T-cell (primary cell): Measurements from ENCODE around the gene ARL4A. TPM values are rescaled to one million over a fixed set of nuclear protein-coding genes. Genes with fewer than 3 reads are reported as not detected.
"Not testable (repeated sequence)": the region's sequence is repeated elsewhere in the genome, so short reads cannot be mapped to it uniquely, and the experiment has no call there.

ENCODE experiments used
- ATAC-seq, 4 experiments: fragments of 200-7000 bp in 3 of 4; fragments of 150-1000 bp in 1 of 4; cut with Tn5 transposase; replicated peaks in 1 of 4; 1 replicate in 3 of 4; 2 replicates in 1 of 4; pipeline ENCODE4 v1.10.0; 2021; ENCODE audit warnings: moderate library complexity in 3 of 4, mild to moderate bottlenecking in 2 of 4, moderate number of reproducible peaks in 1 of 4
- CTCF ChIA-PET, 2 donors: fragments of 300-600 bp; sonication (Branson Sonifier 250); formaldehyde crosslinking; loops; one replicate each; lab custom pipeline; 2022; ENCODE audit warnings: antibody characterized with exemption in 2 of 2; lab: Charles Lee
- POLR2A ChIA-PET, 2 donors: fragments of 300-600 bp; sonication (Branson Sonifier 250); formaldehyde crosslinking; loops; one replicate each; lab custom pipeline; 2022; ENCODE audit warnings: antibody characterized with exemption in 2 of 2; lab: Charles Lee
- DNase-seq, 35 experiments: peaks; one replicate each; pipeline versions ENCODE4 v3.0.0 to v3.0.0-alpha.2; 2013 to 2023
- H3K27ac ChIP-seq: one replicate; pipeline ENCODE4 v1.5.1; 2013; ENCODE audit warnings: low read length
- H3K27me3 ChIP-seq, 2 experiments: replicated peaks in 1 of 2; 1 replicate in 1 of 2; 2 replicates in 1 of 2; pipeline versions ENCODE4 v1.6.1 to v1.7.0; 2013; ENCODE audit warnings: low read length in 1 of 2, mixed read lengths in 1 of 2; ENCODE audit not compliant: control insufficient read depth in 2 of 2, insufficient read depth in 2 of 2; ENCODE audit errors: extremely low read depth in 1 of 2
- H3K36me3 ChIP-seq, 2 donors: 1 replicate in 1 of 2; 2 replicates in 1 of 2; pipeline versions ENCODE4 v1.6.1 to v1.7.0; 2013; ENCODE audit warnings: low read length in 1 of 2; ENCODE audit not compliant: control insufficient read depth in 2 of 2, insufficient read depth in 1 of 2; ENCODE audit errors: extremely low read depth in 1 of 2
- H3K4me1 ChIP-seq, 2 experiments: 1 replicate in 1 of 2; 2 replicates in 1 of 2; pipeline versions ENCODE4 v1.6.1 to v1.7.0; 2013; ENCODE audit warnings: low read length in 2 of 2, mixed read lengths in 1 of 2; ENCODE audit not compliant: insufficient read depth in 2 of 2, control insufficient read depth in 1 of 2; ENCODE audit errors: extremely low read depth in 1 of 2
- H3K4me3 ChIP-seq, 2 donors: 1 replicate in 1 of 2; 2 replicates in 1 of 2; pipeline versions ENCODE4 v1.5.1 to v1.7.0; 2013; ENCODE audit warnings: mild to moderate bottlenecking in 2 of 2, low read length in 1 of 2, moderate library complexity in 1 of 2; ENCODE audit not compliant: control insufficient read depth in 1 of 2; ENCODE audit errors: extremely low read depth in 1 of 2
- H3K9me3 ChIP-seq: 2 replicates; pipeline ENCODE4 v1.7.0; 2013
- H3K27ac Mint-ChIP-seq, 2 donors: one replicate each; pipeline ENCODE4 v1.8.0; 2020 to 2021; ENCODE audit warnings: mild to moderate bottlenecking in 2 of 2, mixed read lengths in 2 of 2
- H3K27me3 Mint-ChIP-seq, 2 donors: one replicate each; pipeline ENCODE4 v1.8.0; 2021 to 2022; ENCODE audit warnings: mixed read lengths in 2 of 2
- H3K36me3 Mint-ChIP-seq: one replicate; pipeline ENCODE4 v1.8.0; 2021; ENCODE audit warnings: mixed read lengths
- H3K4me1 Mint-ChIP-seq, 3 donors: one replicate each; pipeline ENCODE4 v1.8.0; 2020 to 2022; ENCODE audit warnings: mixed read lengths in 3 of 3, mild to moderate bottlenecking in 1 of 3
- H3K4me3 Mint-ChIP-seq, 3 donors: one replicate each; pipeline ENCODE4 v1.8.0; 2020 to 2022; ENCODE audit warnings: mild to moderate bottlenecking in 3 of 3, mixed read lengths in 3 of 3, moderate library complexity in 3 of 3
- H3K9me3 Mint-ChIP-seq, 3 donors: one replicate each; pipeline ENCODE4 v1.8.0; 2020 to 2022; ENCODE audit warnings: mixed read lengths in 3 of 3
- WGBS: methylation state at CpG from one replicate; pipeline ENCODE4 v1.1.5; 2013; ENCODE audit warnings: missing lambda C conversion rate; ENCODE audit not compliant: insufficient coverage; 5-methylcytosine and 5-hydroxymethylcytosine counted together
- total RNA-seq, 35 experiments: library from RNA in 6 of 35; stranded (reverse) in 6 of 35; fragments of 120-200 nt in 1 of 35; gene quantifications; one replicate each; pipeline versions ENCODE4 v1.2.1 to v1.2.4 and lab custom pipeline; 2013 to 2026

ARL4A gene
- total RNA-seq, 5 donors from 2014 or later (not counting 1 experiment from before 2014, with no cell fraction given) = 7.0 to 98.2 (median 13.6) TPM

DNA sequence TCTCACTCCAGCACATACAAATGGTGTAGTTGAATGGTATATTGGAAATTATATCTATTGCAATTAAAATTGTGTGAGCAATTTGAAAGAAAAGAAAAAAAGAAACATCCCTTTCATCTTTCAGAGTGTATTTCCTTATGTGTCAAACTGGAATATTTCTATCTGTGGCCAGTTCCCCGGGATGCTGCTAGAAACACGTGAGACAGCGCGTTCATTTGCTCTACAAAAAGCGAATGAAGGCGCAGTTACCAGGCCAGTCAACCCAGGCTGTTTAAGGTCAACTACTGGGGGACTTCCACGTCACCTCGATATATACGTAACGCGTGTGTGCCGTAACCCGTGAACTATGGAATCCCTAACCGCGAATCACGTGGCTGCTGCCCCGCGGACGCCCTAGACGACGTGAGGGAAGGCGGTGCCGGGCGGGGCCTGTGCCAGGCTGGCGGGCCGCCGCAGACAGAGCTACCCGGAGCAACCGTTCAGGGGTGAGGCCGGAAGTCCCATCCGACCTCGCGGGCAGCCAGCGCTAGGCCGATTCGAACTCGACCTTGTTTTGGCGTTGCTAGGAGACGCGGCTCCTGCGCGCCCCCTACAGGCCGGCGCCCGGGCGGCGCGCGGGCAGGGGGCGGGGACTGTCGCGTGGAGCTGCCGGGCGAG is 1.1 kb upstream of the ARL4A start:
- Mint-ChIP-seq H3K27me3 (no peaks in the 10 kb centered on the region), H3K27ac (peak overlapping the region; percentile 93 to 95), H3K36me3 (peaks cover 3% of the 10 kb centered on the region), H3K9me3 (no peaks in the 10 kb centered on the region), H3K4me1 (peaks cover 33 to 44% (median 41%) of the 10 kb centered on the region in 3 donors), H3K4me3 (peak overlapping the region; percentile 93 to 95 (median 95))
- H3K4me3 ChIP-seq = peak overlapping the region; percentile 82 to 87
- ChIA-PET CTCF (interaction anchor here (0.5 to 3.0 kb wide), 11 partner anchors 10 to 561 kb away, joined by 3 to 17 read pairs (median 6); partner anchors contain the start of gene TMEM106B (in 1 of the 2)), POLR2A (interaction anchor here in 1 of 2 donors (0.5 to 2.3 kb wide), 4 partner anchors 10 to 380 kb away, joined by 3 to 18 read pairs (median 7); no protein-coding TSS in a partner anchor)
- H3K36me3 ChIP-seq = no peaks in the 10 kb centered on the region
- ATAC-seq = peak; percentile 79 to 85 (median 83)
- peak; percentile 91 to 99 (median 96) for DNase-seq
- no peaks in the 10 kb centered on the region for H3K9me3 ChIP-seq
- H3K27me3 ChIP-seq = no peaks in the 10 kb centered on the region
- WGBS = 2% methylated on average over 50 of the region's 54 CpGs
- H3K4me1 ChIP-seq = peaks cover 4 to 7% of the 10 kb centered on the region in 2 experiments
- peak overlapping the region; percentile 97 for H3K27ac ChIP-seq

DNA sequence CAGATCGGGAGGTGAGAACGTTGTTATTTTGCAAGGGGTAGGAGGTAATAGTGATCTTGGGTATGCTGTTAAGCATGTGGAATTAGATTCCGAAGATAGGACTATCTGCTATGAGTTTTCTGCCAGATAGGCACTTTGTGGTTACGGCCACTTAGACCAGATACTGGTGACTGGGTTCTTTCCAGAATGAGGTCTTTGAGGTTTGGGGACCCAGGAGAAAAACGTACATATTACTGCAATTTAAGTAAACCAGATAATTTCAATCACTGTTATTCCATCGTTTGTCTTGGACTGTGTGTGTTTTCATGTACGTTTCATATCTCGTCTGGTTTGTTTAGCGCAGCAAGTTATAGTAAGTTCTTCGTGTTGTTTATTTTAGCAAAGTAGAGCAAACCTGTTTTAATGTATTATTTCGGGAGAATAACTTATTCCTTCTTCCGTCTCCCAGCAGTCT is 312 bp downstream of the ARL4A start:
- no peak for ATAC-seq

DNA sequence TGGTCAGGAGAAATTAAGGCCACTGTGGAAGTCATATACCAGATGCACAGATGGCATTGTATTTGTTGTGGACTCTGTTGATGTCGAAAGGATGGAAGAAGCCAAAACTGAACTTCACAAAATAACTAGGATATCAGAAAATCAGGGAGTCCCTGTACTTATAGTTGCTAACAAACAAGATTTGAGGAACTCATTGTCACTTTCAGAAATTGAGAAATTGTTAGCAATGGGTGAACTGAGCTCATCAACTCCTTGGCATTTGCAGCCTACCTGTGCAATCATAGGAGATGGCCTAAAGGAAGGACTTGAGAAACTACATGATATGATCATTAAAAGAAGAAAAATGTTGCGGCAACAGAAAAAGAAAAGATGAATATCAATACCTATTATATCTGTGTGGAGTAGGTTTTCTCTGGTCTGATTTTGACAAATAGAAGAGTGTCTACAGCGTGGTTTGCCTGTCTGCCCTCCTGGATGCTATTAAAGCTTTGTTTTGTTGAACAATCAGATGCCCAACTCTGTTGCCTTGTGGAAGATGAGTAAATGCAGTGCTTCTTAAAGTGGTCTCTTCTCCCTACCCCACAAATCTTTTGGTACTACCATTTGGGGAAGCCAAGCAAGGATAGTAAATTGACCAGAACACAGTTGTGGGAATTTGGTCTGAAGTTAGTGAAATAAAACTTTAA is 1.2 kb downstream of the ARL4A start:
- H3K27ac Mint-ChIP-seq, H3K9me3 ChIP-seq, H3K9me3 Mint-ChIP-seq, H3K36me3 Mint-ChIP-seq, H3K27me3 ChIP-seq, ATAC-seq, H3K36me3 ChIP-seq, H3K27me3 Mint-ChIP-seq, H3K4me3 ChIP-seq, DNase-seq, H3K27ac ChIP-seq, H3K4me1 ChIP-seq: not testable (repeated sequence)
- peak overlapping the region; percentile 93 to 95 (median 95) for H3K4me3 Mint-ChIP-seq
- peaks cover 39 to 55% (median 41%) of the 10 kb centered on the region in 3 donors for H3K4me1 Mint-ChIP-seq
- ChIA-PET CTCF (interaction anchor here in 1 of 2 donors (1.1 to 3.0 kb wide), 2 partner anchors 13 to 14 kb away, joined by 3 to 17 read pairs; no protein-coding TSS in a partner anchor), POLR2A (interaction anchor here in 1 of 2 donors (1.4 kb wide), 1 partner anchor 13 kb away, joined by 5 read pairs; no protein-coding TSS in a partner anchor)
- WGBS = no CpG with 5 or more reads among the region's 3 CpGs

More for the DNA sequence above, 312 bp downstream of the ARL4A start:
- H3K27ac Mint-ChIP-seq = peak overlapping the region; percentile 93 to 95
- H3K4me1 ChIP-seq = peaks cover 4 to 7% of the 10 kb centered on the region in 2 experiments
- peak overlapping the region; percentile 93 to 95 (median 95) for H3K4me3 Mint-ChIP-seq
- H3K27me3 Mint-ChIP-seq = no peaks in the 10 kb centered on the region
- no peaks in the 10 kb centered on the region for H3K27me3 ChIP-seq
- DNase-seq = no peak
- CTCF ChIA-PET = interaction anchor here (0.7 to 3.0 kb wide), 8 partner anchors 9 to 52 kb away, joined by 3 to 17 read pairs (median 8); no protein-coding TSS in a partner anchor
- H3K9me3 Mint-ChIP-seq = no peaks in the 10 kb centered on the region
- peak overlapping the region; percentile 97 for H3K27ac ChIP-seq
- peak overlapping the region; percentile 82 to 87 for H3K4me3 ChIP-seq
- 29% methylated on average over 8 of the region's 12 CpGs for WGBS
- POLR2A ChIA-PET = interaction anchor here (0.5 to 2.3 kb wide), 7 partner anchors 8 to 1455 kb away, joined by 3 to 18 read pairs (median 4); no protein-coding TSS in a partner anchor
- H3K4me1 Mint-ChIP-seq = peaks cover 36 to 49% (median 41%) of the 10 kb centered on the region in 3 donors
- no peaks in the 10 kb centered on the region for H3K36me3 ChIP-seq
- H3K36me3 Mint-ChIP-seq = peaks cover 3% of the 10 kb centered on the region
- H3K9me3 ChIP-seq = no peaks in the 10 kb centered on the region

DNA sequence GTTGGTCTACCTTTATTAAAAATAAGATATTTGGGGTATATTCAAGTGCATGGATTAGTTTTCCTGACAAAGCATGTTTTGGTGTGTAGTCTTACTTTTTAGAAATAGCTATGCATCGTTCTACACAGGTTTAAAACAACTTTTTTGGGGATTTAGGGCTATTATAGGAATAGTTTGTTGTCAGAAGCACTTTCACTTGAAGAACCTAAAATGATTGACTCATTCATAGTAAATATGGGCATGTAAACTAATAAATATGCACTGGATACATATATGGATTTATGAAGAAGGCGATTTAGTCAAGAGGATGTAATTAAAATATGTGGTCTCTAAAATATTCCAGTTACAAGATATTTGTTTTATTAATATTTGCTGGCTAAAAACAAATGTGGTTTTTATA is 2.0 kb downstream of the ARL4A start:
- Mint-ChIP-seq H3K27ac (no peak overlapping the region), H3K9me3 (no peaks in the 10 kb centered on the region), H3K4me1 (peaks cover 39 to 58% (median 41%) of the 10 kb centered on the region in 3 donors), H3K36me3 (peaks cover 3% of the 10 kb centered on the region), H3K27me3 (no peaks in the 10 kb centered on the region), H3K4me3 (no peak overlapping the region)
- ATAC-seq = no peak
- H3K4me3 ChIP-seq = no peak overlapping the region
- ChIA-PET POLR2A (interaction anchor here (0.6 to 1.6 kb wide), 8 partner anchors 10 to 659 kb away, joined by 3 to 14 read pairs (median 5); no protein-coding TSS in a partner anchor), CTCF (interaction anchor here in 1 of 2 donors (0.6 to 1.1 kb wide), 4 partner anchors 14 to 202 kb away, joined by 3 read pairs; no protein-coding TSS in a partner anchor)
- no peaks in the 10 kb centered on the region for H3K36me3 ChIP-seq
- H3K9me3 ChIP-seq = no peaks in the 10 kb centered on the region
- no CpG with 5 or more reads among the region's 2 CpGs for WGBS
- peaks cover 4 to 7% of the 10 kb centered on the region in 2 experiments for H3K4me1 ChIP-seq
- no peak for DNase-seq
- H3K27ac ChIP-seq = no peak overlapping the region
- no peaks in the 10 kb centered on the region for H3K27me3 ChIP-seq

DNA sequence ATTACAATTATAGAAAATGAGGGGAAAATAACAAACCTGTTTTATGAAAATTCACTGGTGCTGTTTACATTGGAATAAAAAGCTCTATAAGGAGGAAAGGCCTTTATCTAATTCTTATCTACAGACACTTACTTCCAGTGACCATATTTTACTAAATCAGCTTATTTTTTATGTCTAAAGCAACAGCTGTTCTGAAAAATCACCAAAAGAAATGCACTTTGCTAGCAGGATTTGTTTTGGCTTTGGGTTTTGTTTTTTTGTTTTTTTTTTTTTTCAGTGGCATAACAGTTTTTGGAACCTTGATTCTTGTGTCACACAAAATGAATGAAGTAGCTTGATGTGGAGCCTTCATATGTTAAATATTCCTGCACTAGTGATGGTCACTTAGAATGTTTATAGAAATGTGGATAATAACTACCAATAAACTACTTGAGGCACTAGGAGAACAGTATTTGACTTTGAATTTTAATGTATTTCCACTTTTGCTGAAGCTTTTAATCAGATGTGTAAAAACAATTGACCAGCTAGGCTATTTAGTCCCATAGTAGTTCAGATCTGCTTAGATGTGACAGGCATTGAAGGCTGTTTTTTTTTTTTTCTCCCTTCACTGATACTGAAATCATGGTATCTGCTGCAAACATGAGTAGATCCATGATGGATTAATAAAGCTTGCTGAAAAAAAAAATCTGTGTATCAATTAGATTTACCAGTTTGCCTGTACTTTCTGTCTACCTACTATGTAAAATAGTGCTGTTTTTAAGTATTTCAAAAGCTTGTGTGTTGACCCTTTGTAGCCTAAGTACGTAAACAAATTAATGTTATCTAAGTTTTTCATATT is 2.8 kb downstream of the ARL4A start:
- Histone ChIP-seq H3K4me1 (peaks cover 4 to 7% of the 10 kb centered on the region in 2 experiments), H3K4me3 (no peak overlapping the region), H3K9me3 (no peaks in the 10 kb centered on the region), H3K27me3 (no peaks in the 10 kb centered on the region), H3K36me3 (no peaks in the 10 kb centered on the region), H3K27ac (no peak overlapping the region)
- ChIA-PET CTCF (interaction anchor here (0.6 to 1.2 kb wide), 7 partner anchors 12 to 202 kb away, joined by 3 to 5 read pairs (median 3); no protein-coding TSS in a partner anchor), POLR2A (interaction anchor here (0.6 to 1.6 kb wide), 7 partner anchors 9 to 145 kb away, joined by 3 to 14 read pairs (median 5); no protein-coding TSS in a partner anchor)
- no peaks in the 10 kb centered on the region for H3K27me3 Mint-ChIP-seq
- no peak overlapping the region for H3K27ac Mint-ChIP-seq
- DNase-seq (no peak), ATAC-seq (no peak)
- no peak overlapping the region for H3K4me3 Mint-ChIP-seq
- peaks cover 39 to 63% (median 41%) of the 10 kb centered on the region in 3 donors for H3K4me1 Mint-ChIP-seq
- no CpG with 5 or more reads among the region's 1 CpG for WGBS
- no peaks in the 10 kb centered on the region for H3K9me3 Mint-ChIP-seq
- H3K36me3 Mint-ChIP-seq = peaks cover 3% of the 10 kb centered on the region
